HEK293 (cell line): ENCODE measurements around the gene UST.

Experiments used
- ZBTB1 ChIP-seq: fragments of 450-650 bp; formaldehyde crosslinking; IDR thresholded peaks from 2 replicates; pipeline ENCODE4 v1.5.1; 2016; ENCODE audit warnings: missing biosample characterization, missing genetic modification characterization
- TF ChIP-seq, protein P1 (sequence below): fragments of 450-650 bp; formaldehyde crosslinking; IDR thresholded peaks from 2 replicates; pipeline ENCODE4 v1.5.1; 2016; ENCODE audit warnings: missing biosample characterization, missing genetic modification characterization
- TF ChIP-seq, protein P2 (sequence below): fragments of 450-650 bp; formaldehyde crosslinking; IDR thresholded peaks from 2 replicates; pipeline ENCODE4 v1.5.1; 2016; ENCODE audit warnings: missing biosample characterization, missing genetic modification characterization

DNA sequence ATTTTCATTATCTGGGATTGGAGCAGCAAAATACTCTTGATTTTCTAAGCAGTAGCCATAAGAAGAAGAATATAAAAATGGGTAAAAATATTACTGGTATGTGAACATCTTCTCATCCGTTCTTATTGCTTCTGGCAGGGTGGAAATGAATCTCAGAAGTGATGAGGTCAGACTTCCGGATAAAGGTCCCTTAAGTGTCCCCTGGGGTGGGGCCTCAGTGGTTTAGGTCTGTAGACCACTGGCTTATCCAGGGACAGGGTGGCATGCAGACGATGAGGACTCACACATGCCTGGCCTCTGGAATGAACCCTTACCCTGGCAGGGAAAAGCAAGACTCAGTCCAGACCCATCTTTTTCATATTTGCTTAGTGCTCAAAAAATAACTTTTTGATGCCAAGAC, 143.3 kb downstream of the UST start:
- TF ChIP-seq, protein P1, sequence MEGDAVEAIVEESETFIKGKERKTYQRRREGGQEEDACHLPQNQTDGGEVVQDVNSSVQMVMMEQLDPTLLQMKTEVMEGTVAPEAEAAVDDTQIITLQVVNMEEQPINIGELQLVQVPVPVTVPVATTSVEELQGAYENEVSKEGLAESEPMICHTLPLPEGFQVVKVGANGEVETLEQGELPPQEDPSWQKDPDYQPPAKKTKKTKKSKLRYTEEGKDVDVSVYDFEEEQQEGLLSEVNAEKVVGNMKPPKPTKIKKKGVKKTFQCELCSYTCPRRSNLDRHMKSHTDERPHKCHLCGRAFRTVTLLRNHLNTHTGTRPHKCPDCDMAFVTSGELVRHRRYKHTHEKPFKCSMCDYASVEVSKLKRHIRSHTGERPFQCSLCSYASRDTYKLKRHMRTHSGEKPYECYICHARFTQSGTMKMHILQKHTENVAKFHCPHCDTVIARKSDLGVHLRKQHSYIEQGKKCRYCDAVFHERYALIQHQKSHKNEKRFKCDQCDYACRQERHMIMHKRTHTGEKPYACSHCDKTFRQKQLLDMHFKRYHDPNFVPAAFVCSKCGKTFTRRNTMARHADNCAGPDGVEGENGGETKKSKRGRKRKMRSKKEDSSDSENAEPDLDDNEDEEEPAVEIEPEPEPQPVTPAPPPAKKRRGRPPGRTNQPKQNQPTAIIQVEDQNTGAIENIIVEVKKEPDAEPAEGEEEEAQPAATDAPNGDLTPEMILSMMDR (tag by site-specific recombination) = no peak
- no peak for TF ChIP-seq ZBTB1
- TF ChIP-seq, protein P2, sequence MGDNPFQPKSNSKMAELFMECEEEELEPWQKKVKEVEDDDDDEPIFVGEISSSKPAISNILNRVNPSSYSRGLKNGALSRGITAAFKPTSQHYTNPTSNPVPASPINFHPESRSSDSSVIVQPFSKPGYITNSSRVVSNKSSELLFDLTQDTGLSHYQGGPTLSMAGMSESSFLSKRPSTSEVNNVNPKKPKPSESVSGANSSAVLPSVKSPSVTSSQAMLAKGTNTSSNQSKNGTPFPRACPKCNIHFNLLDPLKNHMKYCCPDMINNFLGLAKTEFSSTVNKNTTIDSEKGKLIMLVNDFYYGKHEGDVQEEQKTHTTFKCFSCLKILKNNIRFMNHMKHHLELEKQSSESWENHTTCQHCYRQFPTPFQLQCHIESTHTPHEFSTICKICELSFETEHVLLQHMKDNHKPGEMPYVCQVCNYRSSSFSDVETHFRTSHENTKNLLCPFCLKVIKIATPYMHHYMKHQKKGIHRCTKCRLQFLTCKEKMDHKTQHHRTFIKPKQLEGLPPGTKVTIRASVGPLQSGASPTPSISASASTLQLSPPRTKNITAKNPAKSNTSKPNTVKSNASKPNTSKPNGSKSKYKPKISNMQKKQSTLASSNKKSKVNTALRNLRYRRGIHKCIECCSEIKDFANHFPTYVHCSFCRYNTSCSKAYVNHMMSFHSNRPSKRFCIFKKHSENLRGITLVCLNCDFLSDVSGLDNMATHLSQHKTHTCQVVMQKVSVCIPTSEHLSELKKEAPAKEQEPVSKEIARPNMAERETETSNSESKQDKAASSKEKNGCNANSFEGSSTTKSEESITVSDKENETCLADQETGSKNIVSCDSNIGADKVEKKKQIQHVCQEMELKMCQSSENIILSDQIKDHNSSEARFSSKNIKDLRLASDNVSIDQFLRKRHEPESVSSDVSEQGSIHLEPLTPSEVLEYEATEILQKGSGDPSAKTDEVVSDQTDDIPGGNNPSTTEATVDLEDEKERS (tag by site-specific recombination) = no peak
